ENCODE measurements around the gene CRYBA1. TPM values are rescaled to one million over a fixed set of nuclear protein-coding genes. Genes with fewer than 3 reads are reported as not detected.
"Not testable (repeated sequence)": the region's sequence is repeated elsewhere in the genome, so short reads cannot be mapped to it uniquely, and the experiment has no call there.

The CRYBA1 gene, protein sequence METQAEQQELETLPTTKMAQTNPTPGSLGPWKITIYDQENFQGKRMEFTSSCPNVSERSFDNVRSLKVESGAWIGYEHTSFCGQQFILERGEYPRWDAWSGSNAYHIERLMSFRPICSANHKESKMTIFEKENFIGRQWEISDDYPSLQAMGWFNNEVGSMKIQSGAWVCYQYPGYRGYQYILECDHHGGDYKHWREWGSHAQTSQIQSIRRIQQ
- not detected in 2 replicates for total RNA-seq (ENCODE audit: low replicate concordance)

DNA sequence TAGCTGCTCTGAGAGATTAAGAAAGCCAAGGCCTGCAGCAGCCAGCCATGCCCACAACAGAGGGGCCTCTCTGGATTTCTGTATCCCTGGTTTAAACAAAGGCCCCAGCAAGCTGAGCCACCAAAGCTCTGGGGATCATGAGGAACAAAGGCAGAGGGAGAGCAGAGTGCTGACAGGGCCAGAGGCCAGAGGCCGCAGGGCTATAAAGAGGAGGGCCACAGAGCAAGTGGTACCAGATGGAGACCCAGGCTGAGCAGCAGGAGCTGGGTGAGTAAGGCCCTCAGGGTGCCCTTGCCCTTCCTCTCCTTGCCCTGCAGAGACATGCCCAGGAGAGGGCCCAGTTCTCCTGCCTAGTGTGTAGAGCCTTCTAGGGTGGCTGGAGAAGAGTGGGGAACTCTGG, at the start of gene CRYBA1:
CRYBA1 (plus strand) TSS at position 232 of the 400 bp plus-strand sequence; CDS start at position 237, 5 bp downstream.
- TF ChIP-seq, protein P1, sequence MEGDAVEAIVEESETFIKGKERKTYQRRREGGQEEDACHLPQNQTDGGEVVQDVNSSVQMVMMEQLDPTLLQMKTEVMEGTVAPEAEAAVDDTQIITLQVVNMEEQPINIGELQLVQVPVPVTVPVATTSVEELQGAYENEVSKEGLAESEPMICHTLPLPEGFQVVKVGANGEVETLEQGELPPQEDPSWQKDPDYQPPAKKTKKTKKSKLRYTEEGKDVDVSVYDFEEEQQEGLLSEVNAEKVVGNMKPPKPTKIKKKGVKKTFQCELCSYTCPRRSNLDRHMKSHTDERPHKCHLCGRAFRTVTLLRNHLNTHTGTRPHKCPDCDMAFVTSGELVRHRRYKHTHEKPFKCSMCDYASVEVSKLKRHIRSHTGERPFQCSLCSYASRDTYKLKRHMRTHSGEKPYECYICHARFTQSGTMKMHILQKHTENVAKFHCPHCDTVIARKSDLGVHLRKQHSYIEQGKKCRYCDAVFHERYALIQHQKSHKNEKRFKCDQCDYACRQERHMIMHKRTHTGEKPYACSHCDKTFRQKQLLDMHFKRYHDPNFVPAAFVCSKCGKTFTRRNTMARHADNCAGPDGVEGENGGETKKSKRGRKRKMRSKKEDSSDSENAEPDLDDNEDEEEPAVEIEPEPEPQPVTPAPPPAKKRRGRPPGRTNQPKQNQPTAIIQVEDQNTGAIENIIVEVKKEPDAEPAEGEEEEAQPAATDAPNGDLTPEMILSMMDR (IDR thresholded peaks at IDR 0.05; ENCODE audit: insufficient read depth, low read length), result no peak
- DNase-seq (ENCODE audit: low read depth), result no peak
- no peak within 1 kb of the TSS for H3K4me3 ChIP-seq (ENCODE audit: low read depth, low read length)

DNA sequence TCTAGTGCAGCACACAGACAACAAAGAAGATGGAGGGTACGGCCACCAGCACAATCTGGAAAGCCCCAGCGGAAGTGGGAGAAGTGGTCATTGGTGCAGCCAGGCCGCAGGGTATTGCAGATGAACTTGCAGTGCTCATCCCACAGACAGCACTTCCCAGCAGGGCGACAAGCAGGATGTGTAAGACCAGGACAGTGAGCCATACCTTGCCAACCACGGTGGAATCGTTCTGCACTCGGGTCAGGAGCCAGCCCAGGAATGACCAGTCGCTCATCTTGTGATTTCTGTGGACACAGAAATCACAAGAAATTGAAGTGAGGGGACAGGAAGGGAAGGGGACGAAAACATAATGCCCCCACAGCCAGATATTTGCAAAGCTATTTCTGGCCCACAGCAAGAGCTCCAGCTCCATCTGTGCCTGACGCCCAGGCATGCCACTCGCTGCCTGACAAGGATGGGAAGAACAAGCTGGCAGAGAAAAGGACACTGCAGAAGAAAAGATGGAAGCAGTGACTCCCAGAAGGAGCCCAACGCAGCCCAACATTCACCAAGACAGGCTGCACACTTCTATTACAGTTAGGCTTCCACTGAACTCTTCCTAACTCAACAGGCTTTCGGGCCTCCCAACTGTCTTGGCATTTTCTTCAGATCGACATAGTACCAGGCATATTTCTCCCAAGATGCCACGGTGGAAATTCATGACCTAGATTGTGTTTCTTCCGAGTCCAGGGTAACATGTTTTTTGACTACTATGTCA, 49.0 kb upstream of the CRYBA1 start:
- DNase-seq (ENCODE audit: low read depth), result no peak

DNA sequence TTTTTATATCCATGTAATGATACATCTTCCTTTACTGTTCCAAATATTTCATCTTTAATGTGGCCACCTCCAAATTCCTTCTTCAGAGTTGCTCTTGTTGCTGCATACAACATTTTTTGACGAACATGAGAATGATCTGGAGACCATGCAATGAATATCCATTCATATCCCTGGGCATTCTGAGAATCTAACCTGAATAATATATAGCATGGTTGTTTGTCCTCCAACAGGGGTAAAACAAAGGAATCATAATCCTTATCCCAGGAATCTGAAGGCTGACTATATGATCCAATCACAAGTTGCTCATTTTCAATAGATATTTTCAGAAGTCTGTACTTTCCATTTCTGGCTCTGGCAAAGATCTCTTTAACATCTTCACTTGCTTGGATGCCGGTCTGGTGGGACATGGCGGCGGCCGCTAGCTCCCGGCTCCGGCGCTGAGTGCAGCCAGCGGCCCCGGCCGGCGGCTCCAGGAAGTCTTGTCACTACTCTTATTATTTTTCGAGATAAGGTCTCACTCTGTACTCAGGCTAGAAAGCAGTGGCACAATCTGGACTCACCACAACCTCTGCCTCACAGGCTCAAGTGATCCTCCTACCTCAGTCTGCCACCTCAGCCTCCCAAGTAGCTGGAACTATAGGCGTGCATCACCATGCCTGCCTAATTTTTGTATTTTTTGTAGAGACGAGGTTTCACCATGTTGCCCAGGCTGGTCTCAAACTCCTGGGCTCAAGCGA, 42.4 kb upstream of the CRYBA1 start:
- H3K4me3 ChIP-seq (ENCODE audit: low read depth, low read length), result not testable (repeated sequence)
- DNase-seq (ENCODE audit: low read depth), result peak; percentile 16

More for the DNA sequence above, 49.0 kb upstream of the CRYBA1 start:
- TF ChIP-seq, protein P1 (IDR thresholded peaks at IDR 0.05; ENCODE audit: insufficient read depth, low read length), result no peak
- no peak overlapping the region for H3K4me3 ChIP-seq (ENCODE audit: low read depth, low read length)

DNA sequence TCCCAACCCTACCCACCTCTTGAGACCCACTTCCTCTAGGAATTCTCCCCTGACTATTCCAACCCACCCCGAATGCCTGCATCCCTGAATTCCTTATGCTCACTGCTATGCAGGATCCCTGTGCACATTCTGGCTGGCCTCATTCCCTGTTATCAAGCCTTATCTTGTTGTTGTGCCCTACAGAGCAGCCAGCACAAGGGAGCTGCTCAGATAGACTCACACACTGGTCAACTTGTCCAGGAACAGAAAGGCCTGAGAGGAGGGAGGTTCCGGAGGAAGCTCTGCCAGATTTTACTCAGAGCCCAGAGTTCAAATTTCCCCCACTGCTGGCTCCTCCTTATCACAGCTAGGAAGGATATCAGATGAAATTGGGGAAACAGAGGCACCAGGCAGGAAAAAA, 41.6 kb upstream of the CRYBA1 start:
- H3K4me3 ChIP-seq (ENCODE audit: low read depth, low read length), result no peak overlapping the region
- TF ChIP-seq, protein P1 (IDR thresholded peaks at IDR 0.05; ENCODE audit: insufficient read depth, low read length), result no peak
- peak; percentile 30 for DNase-seq (ENCODE audit: low read depth)

DNA sequence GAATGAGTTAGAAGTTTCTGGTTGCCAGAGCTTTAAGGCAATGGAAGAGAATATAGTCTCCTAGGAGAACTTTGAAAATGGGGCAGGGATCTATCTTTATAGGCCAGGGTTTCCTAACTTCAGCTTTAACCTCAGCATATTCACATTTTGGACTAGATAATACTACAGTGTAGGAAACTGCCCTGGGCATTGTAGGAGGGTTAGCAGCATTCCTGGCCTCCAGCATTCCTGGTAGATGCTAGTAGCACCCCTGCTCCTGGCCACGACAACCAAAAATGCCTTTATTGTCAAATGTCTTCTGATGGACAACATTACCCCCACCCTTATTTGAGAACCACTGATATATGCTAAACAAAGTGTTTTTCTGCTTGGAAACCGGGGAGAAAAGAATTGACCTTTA, 38.7 kb upstream of the CRYBA1 start:
- DNase-seq (ENCODE audit: low read depth), result no peak
- TF ChIP-seq, protein P1 (IDR thresholded peaks at IDR 0.05; ENCODE audit: insufficient read depth, low read length), result no peak
- no peak overlapping the region for H3K4me3 ChIP-seq (ENCODE audit: low read depth, low read length)

DNA sequence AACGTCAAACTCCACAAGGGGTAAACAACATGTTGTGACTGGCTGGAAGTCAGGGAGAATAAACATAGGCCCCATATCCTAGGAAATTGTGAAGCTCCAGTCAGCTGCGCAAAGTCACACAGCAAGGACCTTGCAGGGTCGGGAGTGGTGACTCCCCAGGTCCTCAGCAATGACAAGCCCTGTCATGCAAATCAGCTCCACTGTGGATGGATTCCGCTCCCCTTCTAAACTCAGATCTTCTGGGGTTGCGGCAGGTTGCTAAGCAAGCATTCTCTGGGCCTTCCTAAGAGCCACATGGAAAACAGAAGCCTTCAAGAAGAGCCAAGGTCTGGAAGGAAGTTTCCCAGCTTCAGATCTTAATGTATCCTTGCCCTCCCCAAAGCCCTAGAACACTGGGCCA, 37.6 kb upstream of the CRYBA1 start:
- TF ChIP-seq, protein P1 (IDR thresholded peaks at IDR 0.05; ENCODE audit: insufficient read depth, low read length), result no peak
- no peak for DNase-seq (ENCODE audit: low read depth)
- no peak overlapping the region for H3K4me3 ChIP-seq (ENCODE audit: low read depth, low read length)

DNA sequence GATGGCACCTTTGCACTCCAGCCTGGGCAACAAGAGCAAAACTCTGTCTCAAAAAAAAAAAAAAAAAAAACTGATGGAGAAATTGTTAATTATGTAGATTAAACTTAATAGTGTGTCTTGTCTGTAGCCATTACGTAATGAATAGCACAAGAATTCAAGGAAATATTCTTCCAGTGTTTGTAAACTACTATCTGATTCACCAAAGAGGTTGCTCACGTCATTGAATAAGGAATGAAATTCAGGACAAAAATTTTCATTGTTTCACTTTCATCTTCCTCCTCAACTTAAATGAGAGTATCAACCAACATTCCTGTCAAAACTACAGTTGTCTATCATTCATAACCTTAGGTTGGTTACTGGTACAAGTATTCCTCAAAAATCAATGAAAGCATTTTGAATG, 35.8 kb upstream of the CRYBA1 start:
- DNase-seq (ENCODE audit: low read depth), result no peak
- TF ChIP-seq, protein P1 (IDR thresholded peaks at IDR 0.05; ENCODE audit: insufficient read depth, low read length), result no peak
- H3K4me3 ChIP-seq (ENCODE audit: low read depth, low read length), result no peak overlapping the region

All from fibroblast of the aortic adventitia (primary cell).